Spleen (tissue), 7 donors: ENCODE results near the gene RNPS1.

Experiments
- CTCF ChIP-seq, 11 experiments: fragments of 200-600 bp in 7 of 11; fragments of 450-650 bp in 4 of 11; sonication (generic) in 4 of 11; IDR thresholded peaks in 8 of 11; conservative IDR thresholded peaks in 3 of 11; 1 replicate in 7 of 11; 2 replicates in 4 of 11; pipeline versions ENCODE4 v1.4.0 to v1.8.0; 2016 to 2021; ENCODE audit warnings: antibody characterized with exemption in 11 of 11, inconsistent platforms in 4 of 11, mild to moderate bottlenecking in 1 of 11
- POLR2A ChIP-seq, 3 donors: fragments of 450-650 bp; IDR thresholded peaks; one replicate each; pipeline ENCODE4 v1.5.1; 2017; ENCODE audit warnings: antibody characterized with exemption in 3 of 3, mild to moderate bottlenecking in 1 of 3
- POLR2AphosphoS5 ChIP-seq, 3 donors: sonication (generic); formaldehyde crosslinking; IDR thresholded peaks; one replicate each; pipeline ENCODE4 v1.5.1; 2017; ENCODE audit warnings: antibody characterized with exemption in 3 of 3
- donor health status: DM: no; HTN: no; CAD: no; lungs with moderate emphysema.
- donor health status: DM: no; HTN: no; CAD: no.
- donor health status: DM: no; HTN: no; CAD: no.

GRCh38 chr16:2242598-2242997, 25.3 kb downstream of the RNPS1 start:
- TF ChIP-seq CTCF (IDR thresholded peaks at IDR 0.05 in 8 of 11, conservative IDR thresholded peaks at IDR 0.05 in 3 of 11) (no peak), POLR2A (IDR thresholded peaks at IDR 0.05) (no peak), POLR2AphosphoS5 (IDR thresholded peaks at IDR 0.05) (peak in 2 of 3 donors; percentile 7 to 8)
